T-helper 9 cell (primary cell): Measurements from ENCODE around the gene ALDH3B2.

Source experiments
- DNase-seq: peaks from one replicate; pipeline ENCODE4 v3.0.0-alpha.2; 2020

The ALDH3B2 gene

DNA sequence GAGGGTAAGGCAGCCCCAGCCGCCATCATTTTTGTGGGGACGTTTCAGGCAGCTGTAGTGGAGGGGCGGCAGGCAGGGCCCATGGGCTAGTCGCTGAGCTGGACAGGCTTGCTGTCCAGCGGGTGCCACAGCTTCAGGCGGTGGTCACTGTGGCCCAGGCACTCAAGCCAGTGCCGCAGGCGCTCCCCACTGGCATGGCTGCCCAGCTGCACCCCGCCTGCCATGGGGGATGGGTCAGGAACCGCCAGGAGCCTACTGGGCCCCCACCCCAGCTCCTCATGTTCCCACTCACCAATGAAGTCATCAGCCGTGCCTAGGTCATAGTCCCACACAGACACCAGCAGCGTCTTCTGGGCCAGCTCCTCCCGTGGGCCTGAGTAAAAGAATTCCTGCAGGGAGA is 61.7 kb downstream of the ALDH3B2 start:
- DNase-seq = no peak
